Transverse colon (tissue), 4 donors: Measurements from ENCODE around the gene ZWILCH. TPM values are rescaled to one million over a fixed set of nuclear protein-coding genes. Genes with fewer than 3 reads are reported as not detected.
A peak's percentile ranks its signal among the peaks of the same experiment; 100 is the strongest.

ENCODE experiments used
- DNase-seq: peaks from one replicate; pipeline ENCODE4 v3.0.0-alpha.2; 2019
- H3K27ac ChIP-seq, 4 donors: fragments of 200-600 bp; sonication (generic); 2 replicates each; pipeline ENCODE4 v1.5.1; 2016 to 2018; ENCODE audit warnings: inconsistent platforms in 4 of 4
- H3K27me3 ChIP-seq: fragments of 200-600 bp; sonication (generic); 2 replicates; pipeline ENCODE4 v1.5.1; 2017; ENCODE audit warnings: inconsistent platforms
- H3K36me3 ChIP-seq, 4 donors: fragments of 200-600 bp; sonication (generic); 2 replicates each; pipeline ENCODE4 v1.5.1; 2017 to 2019; ENCODE audit warnings: inconsistent platforms in 4 of 4
- H3K4me1 ChIP-seq, 4 donors: fragments of 200-600 bp; sonication (generic); 2 replicates each; pipeline ENCODE4 v1.5.1; 2017 to 2020; ENCODE audit warnings: inconsistent platforms in 4 of 4
- H3K4me3 ChIP-seq, 4 donors: fragments of 200-600 bp; sonication (generic); 1 replicate in 1 of 4; 2 replicates in 3 of 4; pipeline versions ENCODE4 v1.5.1 to v1.6.1; 2017 to 2019; ENCODE audit warnings: inconsistent platforms in 4 of 4
- H3K9me3 ChIP-seq, 2 donors: fragments of 200-600 bp; sonication (generic); 2 replicates each; pipeline ENCODE4 v1.5.1; 2017 to 2019; ENCODE audit warnings: inconsistent platforms in 2 of 2
- EP300 ChIP-seq: sonication (generic); formaldehyde crosslinking; IDR thresholded peaks from one replicate; pipeline ENCODE4 v1.6.1; 2017; ENCODE audit warnings: antibody characterized with exemption, low read depth
- POLR2A ChIP-seq: fragments of 450-650 bp; IDR thresholded peaks from one replicate; pipeline ENCODE4 v1.6.1; 2016; ENCODE audit warnings: antibody characterized with exemption, mild to moderate bottlenecking, moderate library complexity
- POLR2AphosphoS5 ChIP-seq, 3 donors: sonication (generic); formaldehyde crosslinking; IDR thresholded peaks; one replicate each; pipeline ENCODE4 v1.6.1; 2016; ENCODE audit warnings: antibody characterized with exemption in 3 of 3
- WGBS, 2 donors: methylation state at CpG; one replicate each; pipeline ENCODE4 v1.1.5; 2018; ENCODE audit warnings: low coverage in 1 of 2; 5-methylcytosine and 5-hydroxymethylcytosine counted together
- in situ Hi-C, 4 donors: fragments of 200-750 bp; cut with MboI; loops; one replicate each; pipeline versions ENCODE4 v1.15.0 to v1.15.1; 2017; ENCODE audit warnings: low sequenced_read_pairs in 3 of 4, low pct_ligation_motif_present in 1 of 4, low pct_unique_long_range_greater_than_20kb in 1 of 4
- intact Hi-C: fragments of 100-400 bp; cut with DNase I; formaldehyde crosslinking; loops from one replicate; pipeline ENCODE4 v1.15.1; 2023; ENCODE audit warnings: low total_unique reads
- total RNA-seq, 4 donors: library from RNA; depleted of rRNA; stranded (reverse); fragments of >200 nt; gene quantifications; one replicate each; pipeline ENCODE4 v1.1.0, GENCODE V29; 2016
- TF ChIP-seq, protein P1 (sequence below), 5 experiments: fragments of 200-600 bp in 3 of 5; fragments of 450-650 bp in 2 of 5; sonication (generic) in 3 of 5; IDR thresholded peaks; 1 replicate in 2 of 5; 2 replicates in 3 of 5; pipeline ENCODE4 v1.5.1; 2016 to 2017; ENCODE audit warnings: antibody characterized with exemption in 5 of 5, inconsistent platforms in 3 of 5, mild to moderate bottlenecking in 2 of 5, moderate library complexity in 1 of 5

The ZWILCH gene
- total RNA-seq, 4 donors from 2014 or later: 1.9 to 6.8 (median 4.4) TPM

DNA sequence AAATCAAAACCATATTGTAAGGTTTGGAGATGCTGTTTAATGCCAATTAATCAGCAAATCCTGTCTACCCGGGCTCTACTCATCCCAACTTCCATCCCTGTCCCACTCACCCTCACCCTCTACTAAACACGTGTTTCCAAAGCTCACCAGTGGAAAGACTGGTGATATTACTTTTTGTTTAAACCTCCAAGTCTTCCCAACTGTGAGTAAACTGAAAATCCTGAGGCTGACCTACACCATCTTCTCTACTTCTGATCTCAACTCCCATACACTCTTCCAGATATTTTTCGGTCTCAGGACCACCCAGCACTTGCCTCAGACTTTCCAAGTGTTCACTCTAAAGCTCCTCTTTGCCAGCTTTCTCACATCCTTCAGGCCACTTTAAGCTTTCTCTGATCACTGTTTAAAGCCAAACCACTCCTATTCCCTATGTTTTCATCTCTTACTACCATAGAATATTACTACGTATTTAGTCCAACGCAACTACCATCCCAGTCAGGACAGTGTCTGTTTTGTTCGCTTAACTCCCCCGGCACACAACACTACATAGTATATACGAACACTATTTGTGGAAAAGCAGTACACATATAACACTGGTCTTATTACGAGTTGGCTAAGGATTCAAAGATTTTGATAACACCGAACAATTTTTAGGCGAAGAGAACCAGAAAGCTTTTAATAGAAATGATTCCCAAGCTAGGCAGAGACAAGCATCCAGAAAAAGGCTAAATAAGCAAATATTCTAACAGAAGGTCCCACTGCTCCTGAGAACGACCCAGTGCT is 1.2 kb upstream of the ZWILCH start:
- WGBS, 2 donors: 1 to 3% methylated on average over 10 to 12 of the region's 12 CpGs
- intact Hi-C loops: loop anchor here (2.0 kb wide), 1 partner anchor 117 kb away; the partner anchor contains the start of gene MAP2K1

DNA sequence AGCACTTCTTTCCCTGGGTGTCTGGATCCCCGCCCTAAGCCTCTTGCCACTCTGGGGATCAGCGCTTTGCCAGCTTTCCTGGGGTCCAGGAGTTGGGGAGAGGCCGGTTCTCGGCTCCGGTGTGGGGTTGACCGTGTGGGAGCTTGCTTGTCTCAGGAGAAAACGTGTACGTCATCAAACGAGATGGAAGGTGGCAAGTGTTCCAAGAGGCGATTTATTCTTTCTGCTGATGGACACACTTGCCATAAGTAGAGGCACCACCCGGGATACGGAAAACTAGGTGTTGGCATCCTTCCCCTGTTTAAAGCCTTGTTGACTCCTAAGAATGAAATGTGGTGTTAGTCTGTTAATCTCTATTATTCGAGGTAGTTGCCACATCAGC is 295 bp downstream of the ZWILCH start:
- Histone ChIP-seq H3K36me3 (peaks cover 0 to 26% (median 12%) of the 10 kb centered on the region in 4 donors), H3K9me3 (no peaks in the 10 kb centered on the region), H3K4me3 (peak overlapping the region; percentile 58 to 96 (median 88)), H3K27ac (peak overlapping the region; percentile 88 to 98 (median 92)), H3K27me3 (no peaks in the 10 kb centered on the region), H3K4me1 (peaks cover 11 to 32% (median 22%) of the 10 kb centered on the region in 4 donors)
- WGBS, 2 donors: 1 to 3% methylated on average over 4 to 13 of the region's 13 CpGs
- in situ Hi-C loops (no loop called here), intact Hi-C loops (loop anchor here (2.0 kb wide), 1 partner anchor 119 kb away; the partner anchor contains the start of gene MAP2K1)
- TF ChIP-seq EP300 (no peak), POLR2AphosphoS5 (IDR thresholded peaks at IDR 0.05) (no peak), POLR2A (no peak)
- TF ChIP-seq, protein P1, sequence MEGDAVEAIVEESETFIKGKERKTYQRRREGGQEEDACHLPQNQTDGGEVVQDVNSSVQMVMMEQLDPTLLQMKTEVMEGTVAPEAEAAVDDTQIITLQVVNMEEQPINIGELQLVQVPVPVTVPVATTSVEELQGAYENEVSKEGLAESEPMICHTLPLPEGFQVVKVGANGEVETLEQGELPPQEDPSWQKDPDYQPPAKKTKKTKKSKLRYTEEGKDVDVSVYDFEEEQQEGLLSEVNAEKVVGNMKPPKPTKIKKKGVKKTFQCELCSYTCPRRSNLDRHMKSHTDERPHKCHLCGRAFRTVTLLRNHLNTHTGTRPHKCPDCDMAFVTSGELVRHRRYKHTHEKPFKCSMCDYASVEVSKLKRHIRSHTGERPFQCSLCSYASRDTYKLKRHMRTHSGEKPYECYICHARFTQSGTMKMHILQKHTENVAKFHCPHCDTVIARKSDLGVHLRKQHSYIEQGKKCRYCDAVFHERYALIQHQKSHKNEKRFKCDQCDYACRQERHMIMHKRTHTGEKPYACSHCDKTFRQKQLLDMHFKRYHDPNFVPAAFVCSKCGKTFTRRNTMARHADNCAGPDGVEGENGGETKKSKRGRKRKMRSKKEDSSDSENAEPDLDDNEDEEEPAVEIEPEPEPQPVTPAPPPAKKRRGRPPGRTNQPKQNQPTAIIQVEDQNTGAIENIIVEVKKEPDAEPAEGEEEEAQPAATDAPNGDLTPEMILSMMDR (IDR thresholded peaks at IDR 0.05): no peak
- DNase-seq: no peak

More for the DNA sequence above, 1.2 kb upstream of the ZWILCH start:
- no peak for TF ChIP-seq POLR2A
- TF ChIP-seq, protein P1 (IDR thresholded peaks at IDR 0.05): no peak
- no peak for TF ChIP-seq EP300
- TF ChIP-seq POLR2AphosphoS5 (IDR thresholded peaks at IDR 0.05): no peak
- H3K27ac ChIP-seq: peak overlapping the region; percentile 88 to 98 (median 92)
- H3K27me3 ChIP-seq: no peaks in the 10 kb centered on the region
- peak overlapping the region; percentile 58 to 96 (median 88) for H3K4me3 ChIP-seq
- peaks cover 11 to 32% (median 22%) of the 10 kb centered on the region in 4 donors for H3K4me1 ChIP-seq
- H3K36me3 ChIP-seq: peaks cover 0 to 41% (median 19%) of the 10 kb centered on the region in 4 donors
- no peaks in the 10 kb centered on the region for H3K9me3 ChIP-seq
- in situ Hi-C loops: no loop called here
- DNase-seq: no peak

DNA sequence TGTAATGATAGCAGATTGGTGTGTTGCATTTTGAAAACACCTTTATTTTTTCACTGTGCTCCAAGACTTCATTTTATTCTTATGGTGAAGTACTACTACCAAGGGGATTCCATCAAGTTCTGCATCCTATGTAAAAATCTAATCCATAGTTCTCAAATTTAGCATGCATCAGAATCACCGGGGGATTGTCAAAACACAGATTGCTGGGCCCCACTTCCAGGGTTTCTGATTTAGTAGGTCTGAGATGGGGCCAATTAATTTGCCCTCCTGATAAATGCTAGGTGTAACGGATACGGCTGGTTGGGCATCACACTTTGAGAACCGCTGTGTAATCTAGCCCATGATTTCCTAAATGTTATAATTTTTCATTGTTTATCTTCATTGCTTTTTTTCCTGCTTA is 692 bp downstream of the ZWILCH start:
- Histone ChIP-seq H3K9me3 (no peaks in the 10 kb centered on the region), H3K4me1 (peaks cover 11 to 32% (median 22%) of the 10 kb centered on the region in 4 donors), H3K36me3 (peaks cover 0 to 22% (median 10%) of the 10 kb centered on the region in 4 donors), H3K27me3 (no peaks in the 10 kb centered on the region), H3K27ac (peak overlapping the region; percentile 88 to 98 (median 92)), H3K4me3 (peak overlapping the region in 3 of 4 donors; percentile 58 to 93 (median 84))
- WGBS, 2 donors: 52% methylated on average over 4 of the region's 4 CpGs
- no peak for DNase-seq
- intact Hi-C loops (loop anchor here (2.0 kb wide), 1 partner anchor 119 kb away; the partner anchor contains the start of gene MAP2K1), in situ Hi-C loops (no loop called here)
- TF ChIP-seq POLR2A (no peak), POLR2AphosphoS5 (IDR thresholded peaks at IDR 0.05) (no peak), EP300 (no peak)
- TF ChIP-seq, protein P1 (IDR thresholded peaks at IDR 0.05): no peak

DNA sequence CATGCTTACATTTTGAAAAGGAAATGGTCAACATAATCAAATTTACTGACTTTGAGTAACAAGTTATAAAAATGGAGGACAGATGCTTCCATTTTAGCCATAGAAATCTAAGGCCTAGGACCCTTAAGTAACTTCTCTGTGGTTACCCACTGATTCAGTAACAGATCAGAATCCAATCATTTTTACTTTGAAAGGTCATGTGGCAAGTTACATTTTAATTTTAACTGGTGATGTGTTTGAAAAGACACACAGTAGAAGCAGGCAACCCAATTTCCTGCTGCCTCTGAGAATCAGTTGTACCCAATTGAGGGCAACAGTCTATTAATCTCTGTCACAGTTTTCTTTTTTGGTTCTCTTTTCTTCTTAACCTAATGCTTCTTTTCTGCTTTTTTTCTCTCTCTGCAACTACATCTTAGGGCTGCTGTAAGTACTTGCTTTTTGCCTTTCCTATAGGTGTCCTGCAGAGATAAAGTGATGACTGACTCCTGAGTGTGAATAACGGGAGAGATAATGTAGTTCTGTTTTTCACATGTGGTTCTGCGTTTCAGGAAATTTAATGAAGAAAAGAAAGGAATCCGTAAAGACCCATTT is 3.3 kb downstream of the ZWILCH start:
- H3K4me1 ChIP-seq: peaks cover 4 to 17% (median 10%) of the 10 kb centered on the region in 4 donors
- H3K9me3 ChIP-seq: no peaks in the 10 kb centered on the region
- TF ChIP-seq EP300 (no peak), POLR2A (no peak), POLR2AphosphoS5 (IDR thresholded peaks at IDR 0.05) (no peak)
- TF ChIP-seq, protein P1 (IDR thresholded peaks at IDR 0.05): no peak
- H3K27me3 ChIP-seq: no peaks in the 10 kb centered on the region
- no peak for DNase-seq
- no peaks in the 10 kb centered on the region for H3K36me3 ChIP-seq
- intact Hi-C loops: no loop called here
- no peak overlapping the region for H3K4me3 ChIP-seq
- WGBS, 2 donors: 79 to 93% methylated on average over 3 of the region's 3 CpGs
- H3K27ac ChIP-seq: no peak overlapping the region
- in situ Hi-C loops: no loop called here
